H1 (cell line): ENCODE data around the gene RNASE13. TPM values are rescaled to one million over a fixed set of nuclear protein-coding genes. Genes with fewer than 3 reads are reported as not detected.

Experiments used
- BCL11A ChIP-seq, 2 experiments: IDR thresholded peaks; one replicate each; pipeline ENCODE4 v1.6.1; 2011; ENCODE audit warnings: low read depth in 2 of 2, low read length in 2 of 2, mild to moderate bottlenecking in 2 of 2
- EZH2 ChIP-seq: fragments of 200-600 bp; sonication (generic); IDR thresholded peaks from 2 replicates; pipeline ENCODE4 v1.7.1; 2012; ENCODE audit warnings: low read depth, mild to moderate bottlenecking, moderate library complexity, low read length, inconsistent platforms; ENCODE audit not compliant: severe bottlenecking
- HDAC6 ChIP-seq: IDR thresholded peaks from one replicate; pipeline ENCODE4 v1.7.1; 2012; ENCODE audit warnings: low read depth, mild to moderate bottlenecking, inconsistent platforms, low read length, moderate library complexity
- NANOG ChIP-seq: IDR thresholded peaks from 2 replicates; pipeline ENCODE4 v1.6.1; 2011; ENCODE audit warnings: low read length, low read depth, mild to moderate bottlenecking, inconsistent platforms; ENCODE audit not compliant: insufficient read depth, poor library complexity, severe bottlenecking
- POLR2AphosphoS5 ChIP-seq: IDR thresholded peaks from 2 replicates; pipeline ENCODE4 v1.6.1; 2011; ENCODE audit warnings: low read depth, low read length
- SUZ12 ChIP-seq: fragments of 200-600 bp; sonication (generic); IDR thresholded peaks from 2 replicates; pipeline ENCODE4 v1.6.1; 2012; ENCODE audit warnings: mild to moderate bottlenecking, inconsistent platforms, low read length, moderate library complexity, mixed read lengths
- polyA plus RNA-seq, 7 experiments: library from polyadenylated mRNA; depleted of rRNA in 3 of 7; stranded (reverse) in 5 of 7; unstranded in 2 of 7; fragments of >200 nt in 5 of 7; fragments of 200-250 nt in 2 of 7; gene quantifications; 1 replicate in 5 of 7; 2 replicates in 1 of 7; 4 replicates in 1 of 7; pipeline versions ENCODE4 v1.2.1 to v1.2.3, GENCODE V29; 2011 to 2013; ENCODE audit warnings: missing spikeins in 2 of 7, mixed read lengths in 2 of 7
- total RNA-seq: library from RNA; stranded (reverse); fragmentation: NEBNext Ultra II Directional; extraction: Animal tissue kit (Norgen Biotek cat#: 25700); gene quantifications from 2 replicates; pipeline ENCODE4 v1.2.1, GENCODE V29; 2021

The RNASE13 gene
- total and polyA plus RNA-seq, 2 of the 8 experiments (the other 6 are each of a cell fraction or from before 2014, with no cell fraction given): not detected

- TF ChIP-seq SUZ12 (no peak), HDAC6 (no peak), EZH2 (no peak), POLR2AphosphoS5 (no peak), BCL11A (IDR thresholded peaks at IDR 0.05; ENCODE audit: low read depth in 2 of 2, low read length in 2 of 2) (no peak), NANOG (no peak)
Observed at GRCh38 chr14:21037156-21037555, 2.5 kb upstream of the RNASE13 start (continued).
